GM18502 (cell line): ENCODE measurements around the gene LAT.
"Not testable (repeated sequence)": the region's sequence is repeated elsewhere in the genome, so short reads cannot be mapped to it uniquely, and the experiment has no call there.

Source experiments
- ATAC-seq: cut with Tn5 transposase; IDR thresholded peaks from one replicate; pipeline ENCODE4 v1.9.1; 2021; ENCODE audit warnings: mild to moderate bottlenecking; ENCODE audit not compliant: unreplicated experiment, poor library complexity

The LAT gene

GRCh38 chr16:28975158-28975599, 9.7 kb upstream of the LAT start:
- ATAC-seq = peak; percentile 26

- no peak for ATAC-seq
Measured at GRCh38 chr16:28977703-28978662, 6.9 kb upstream of the LAT start.

GRCh38 chr16:28980330-28980729, 4.5 kb upstream of the LAT start:
- not testable (repeated sequence) for ATAC-seq

GRCh38 chr16:28980929-28981328, 3.9 kb upstream of the LAT start:
- ATAC-seq = no peak

- no peak for ATAC-seq
Measured at GRCh38 chr16:28981517-28981916, 3.3 kb upstream of the LAT start.

GRCh38 chr16:28982418-28982817, 2.4 kb upstream of the LAT start:
- ATAC-seq = no peak

- ATAC-seq = no peak
Measured at GRCh38 chr16:28982949-28983348, 1.9 kb upstream of the LAT start.

GRCh38 chr16:28983644-28984043, 1.2 kb upstream of the LAT start:
- no peak for ATAC-seq

GRCh38 chr16:28984091-28984490, 761 bp upstream of the LAT start:
- ATAC-seq = no peak

- ATAC-seq = no peak
Measured at GRCh38 chr16:28985211-28986041, 574 bp downstream of the LAT start.

GRCh38 chr16:28986046-28986445, 1.2 kb downstream of the LAT start:
- no peak for ATAC-seq

GRCh38 chr16:28986492-28986891, 1.6 kb downstream of the LAT start:
- ATAC-seq = no peak

GRCh38 chr16:28987170-28987853, 2.5 kb downstream of the LAT start:
- no peak for ATAC-seq

GRCh38 chr16:28989363-28989762, 4.5 kb downstream of the LAT start:
- ATAC-seq = no peak

GRCh38 chr16:28990375-28991040, 5.7 kb downstream of the LAT start:
- ATAC-seq = no peak

GRCh38 chr16:28991687-28992086, 6.8 kb downstream of the LAT start:
- ATAC-seq = no peak

GRCh38 chr16:28992496-28992895, 7.6 kb downstream of the LAT start:
- no peak for ATAC-seq

GRCh38 chr16:28998837-28999236, 14.0 kb downstream of the LAT start:
- ATAC-seq = no peak

- no peak for ATAC-seq
Measured at GRCh38 chr16:28999577-28999976, 14.7 kb downstream of the LAT start.

GRCh38 chr16:29000019-29000418, 15.2 kb downstream of the LAT start:
- no peak for ATAC-seq
